T-helper 1 cell (primary cell): ENCODE measurements around the gene CBFA2T2.
"Not testable (repeated sequence)": the region's sequence is repeated elsewhere in the genome, so short reads cannot be mapped to it uniquely, and the experiment has no call there.

Source experiments
- DNase-seq, 5 donors: peaks; one replicate each; pipeline ENCODE4 v3.0.0-alpha.2; 2012 to 2020

CBFA2T2 gene

DNA sequence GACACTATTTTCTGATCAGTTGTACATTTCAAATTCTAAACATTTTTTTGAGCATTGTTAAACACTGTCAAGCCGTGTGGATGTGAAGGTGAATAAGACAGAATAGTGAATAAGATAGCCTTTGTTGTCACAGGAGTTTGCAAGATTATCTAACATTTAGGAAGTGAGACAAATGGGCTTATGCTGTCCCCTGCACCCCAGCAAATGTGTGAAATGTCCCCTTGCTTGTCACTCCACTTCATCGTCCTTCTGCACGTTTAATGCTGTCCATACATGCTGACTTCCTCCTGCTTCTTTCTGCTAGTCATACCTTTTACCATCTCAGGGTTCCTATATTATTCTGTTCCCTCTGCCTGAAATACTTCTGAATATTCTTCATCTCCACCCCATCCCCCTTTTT lies 62.6 kb downstream of the CBFA2T2 start:
- no peak for DNase-seq

DNA sequence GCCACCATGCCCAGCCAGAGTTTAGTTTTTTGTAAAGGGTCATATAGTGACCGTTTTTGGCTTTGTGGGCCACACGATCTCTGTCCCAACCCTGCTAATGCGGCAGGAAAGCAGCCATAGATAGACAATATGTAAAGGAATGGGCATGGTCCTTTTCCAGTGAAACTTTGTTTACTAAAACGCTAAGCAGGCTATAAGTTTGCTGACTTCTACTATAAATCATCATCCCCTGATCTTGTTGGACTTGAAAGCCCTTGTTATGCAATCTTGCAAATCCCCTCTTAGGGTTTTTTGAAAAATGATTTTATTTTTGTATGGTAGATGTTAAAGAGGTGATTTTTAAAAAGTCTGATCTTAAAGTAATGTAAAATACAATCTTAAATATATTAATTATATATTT lies 63.6 kb downstream of the CBFA2T2 start:
- DNase-seq, result no peak

DNA sequence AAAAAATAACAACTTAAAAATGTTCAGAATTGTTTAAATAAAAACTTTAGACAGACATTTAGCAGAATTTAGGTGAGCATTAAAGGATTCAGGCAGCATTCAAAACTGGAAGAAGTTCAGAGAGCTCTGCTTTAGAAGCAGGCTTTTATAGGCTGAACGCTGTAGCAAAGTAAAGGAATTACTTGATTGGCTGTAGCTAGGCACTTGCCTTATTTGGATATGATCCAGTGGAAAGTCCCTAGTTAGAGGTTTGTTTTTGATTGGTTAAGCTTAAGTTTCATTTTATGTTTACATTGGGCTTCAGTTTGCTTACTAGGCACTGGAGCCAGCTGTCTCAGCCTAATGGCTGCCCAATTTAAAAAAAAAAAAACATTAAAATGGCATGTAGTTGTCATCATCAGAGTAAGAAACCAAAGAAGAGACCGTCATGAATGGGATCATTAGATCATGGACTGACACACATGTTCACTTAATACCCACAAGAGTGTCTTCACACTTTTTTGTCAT lies 65.1 kb downstream of the CBFA2T2 start:
- peak in 4 of 5 donors; percentile 40 to 93 (median 45) for DNase-seq

DNA sequence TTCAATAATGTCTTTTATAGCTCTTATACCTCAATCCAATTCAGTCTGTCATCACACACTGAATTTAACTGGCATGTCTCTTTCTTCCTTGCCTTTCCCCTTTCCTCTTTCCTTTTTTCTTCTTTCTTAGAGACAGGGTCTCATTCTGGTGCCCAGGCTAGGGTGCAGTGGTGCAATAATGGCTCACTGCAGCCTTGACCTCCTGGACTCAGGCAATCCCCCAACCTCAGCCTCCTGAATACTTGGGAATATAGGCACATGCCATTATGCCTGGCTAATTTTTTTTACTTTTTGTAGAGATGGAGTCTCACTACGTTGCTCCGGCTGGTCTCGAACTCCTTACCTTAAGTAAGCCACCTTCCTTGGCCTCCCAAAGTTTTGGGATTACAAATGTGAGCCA lies 65.9 kb downstream of the CBFA2T2 start:
- DNase-seq, result no peak

DNA sequence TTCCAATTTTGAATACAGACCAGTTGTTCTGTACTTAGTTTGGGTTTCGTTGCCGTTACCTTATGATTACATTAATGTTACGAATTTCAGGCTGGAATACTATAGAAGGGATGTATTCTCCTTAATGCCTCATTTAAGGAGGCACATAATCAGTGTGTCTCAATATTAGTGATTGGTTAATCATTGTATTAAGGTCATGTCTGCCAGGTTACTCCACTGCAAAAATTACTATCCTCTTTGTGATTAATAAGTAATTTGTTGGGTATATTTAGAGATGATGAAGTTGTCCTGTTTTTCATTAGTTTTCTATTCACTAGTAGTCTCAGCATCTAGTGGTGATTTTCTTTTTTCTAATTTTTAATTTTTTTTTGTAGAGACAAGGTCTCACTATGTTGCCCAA lies 66.3 kb downstream of the CBFA2T2 start:
- no peak for DNase-seq

DNA sequence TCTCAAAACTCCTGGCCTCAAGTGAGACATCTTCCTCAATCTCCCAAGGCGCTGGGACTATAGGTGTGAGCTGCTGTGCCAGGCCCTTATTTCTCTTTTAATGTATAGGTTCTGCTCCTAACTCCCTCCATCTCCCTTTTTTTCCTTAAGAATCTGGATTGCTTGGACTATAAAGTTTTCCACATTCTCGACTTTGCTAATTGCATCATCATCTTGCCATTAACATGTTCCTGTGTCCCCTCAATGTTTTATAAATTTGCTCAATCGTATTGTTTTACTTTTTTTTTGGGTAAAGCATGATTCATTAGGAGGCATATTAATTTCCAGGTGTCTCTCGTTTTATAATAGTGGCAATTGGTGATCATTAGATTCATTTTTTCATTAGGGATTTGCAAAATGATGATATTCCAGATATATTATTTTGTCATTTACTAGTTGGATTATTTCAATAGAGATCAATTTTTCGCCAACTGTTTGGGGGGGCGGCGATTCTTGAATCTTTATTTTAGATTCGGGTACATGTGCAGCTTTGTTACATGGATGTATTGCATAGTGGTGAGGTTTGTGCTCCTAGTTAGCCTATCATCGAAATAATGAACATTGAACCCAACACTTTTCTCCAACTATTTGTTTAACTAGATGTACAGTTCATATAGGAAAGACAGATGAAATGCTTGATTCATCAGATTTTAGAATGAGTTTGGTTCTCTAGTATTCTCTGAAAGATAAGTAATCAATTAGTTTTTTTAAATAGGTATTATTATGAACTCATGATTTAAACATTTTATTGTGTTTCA lies 68.7 kb downstream of the CBFA2T2 start:
- no peak for DNase-seq

DNA sequence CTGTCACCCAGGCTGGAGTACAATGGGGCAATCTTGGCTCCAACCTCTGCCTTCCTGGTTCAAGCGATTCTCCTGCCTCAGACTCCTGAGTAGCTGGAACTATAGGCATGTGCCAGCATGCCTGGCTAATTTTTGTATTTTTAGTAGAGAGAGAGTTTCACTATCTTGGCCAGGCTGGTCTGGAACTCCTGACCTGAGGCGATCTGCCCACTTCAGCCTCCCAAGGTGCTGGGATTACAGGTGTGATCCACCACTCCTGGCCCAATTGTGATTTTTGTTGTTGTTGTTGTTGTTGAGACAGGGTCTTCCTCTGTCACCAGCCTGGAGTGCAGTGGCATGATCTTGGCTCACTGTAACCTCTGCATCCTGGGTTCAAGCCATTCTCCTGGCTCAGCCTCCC lies 69.3 kb downstream of the CBFA2T2 start:
- no peak for DNase-seq

DNA sequence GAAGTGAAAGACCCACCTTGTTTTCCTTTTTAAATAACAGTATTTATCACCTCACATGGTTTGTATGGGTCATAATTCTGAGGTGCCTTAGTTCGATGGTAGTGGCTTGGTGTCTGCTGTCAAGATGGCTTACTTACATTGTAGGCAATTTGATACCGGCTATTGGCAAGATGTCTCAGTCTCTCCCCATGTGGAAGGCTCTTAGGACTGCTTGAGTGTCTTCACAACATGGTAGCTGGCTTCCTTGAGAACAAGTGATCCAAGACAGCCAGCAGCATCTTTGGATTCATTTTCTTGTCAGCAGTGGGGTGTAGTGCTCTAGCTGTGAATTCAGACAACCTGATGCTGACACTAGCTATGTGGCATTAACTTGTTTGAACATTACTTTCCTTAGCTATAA lies 70.1 kb downstream of the CBFA2T2 start:
- no peak for DNase-seq

DNA sequence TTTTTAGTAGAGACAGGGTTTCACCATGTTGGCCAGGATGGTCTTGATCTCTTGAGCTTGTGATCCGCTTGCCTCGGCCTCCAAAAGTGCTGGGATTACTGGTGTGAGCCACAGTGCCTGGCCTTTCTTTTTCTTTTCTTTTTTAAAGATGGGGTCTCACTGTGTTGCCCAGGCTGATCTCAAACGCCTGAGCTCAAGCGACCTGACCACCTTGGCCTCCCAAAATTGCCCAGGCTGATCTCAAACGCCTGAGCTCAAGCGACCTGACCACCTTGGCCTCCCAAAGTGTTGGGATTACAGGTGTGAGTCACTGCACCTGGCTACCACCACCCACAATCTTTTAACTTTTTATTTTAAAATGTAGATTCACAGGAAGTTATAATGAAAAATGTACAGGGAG lies 71.2 kb downstream of the CBFA2T2 start:
- DNase-seq, result not testable (repeated sequence)

DNA sequence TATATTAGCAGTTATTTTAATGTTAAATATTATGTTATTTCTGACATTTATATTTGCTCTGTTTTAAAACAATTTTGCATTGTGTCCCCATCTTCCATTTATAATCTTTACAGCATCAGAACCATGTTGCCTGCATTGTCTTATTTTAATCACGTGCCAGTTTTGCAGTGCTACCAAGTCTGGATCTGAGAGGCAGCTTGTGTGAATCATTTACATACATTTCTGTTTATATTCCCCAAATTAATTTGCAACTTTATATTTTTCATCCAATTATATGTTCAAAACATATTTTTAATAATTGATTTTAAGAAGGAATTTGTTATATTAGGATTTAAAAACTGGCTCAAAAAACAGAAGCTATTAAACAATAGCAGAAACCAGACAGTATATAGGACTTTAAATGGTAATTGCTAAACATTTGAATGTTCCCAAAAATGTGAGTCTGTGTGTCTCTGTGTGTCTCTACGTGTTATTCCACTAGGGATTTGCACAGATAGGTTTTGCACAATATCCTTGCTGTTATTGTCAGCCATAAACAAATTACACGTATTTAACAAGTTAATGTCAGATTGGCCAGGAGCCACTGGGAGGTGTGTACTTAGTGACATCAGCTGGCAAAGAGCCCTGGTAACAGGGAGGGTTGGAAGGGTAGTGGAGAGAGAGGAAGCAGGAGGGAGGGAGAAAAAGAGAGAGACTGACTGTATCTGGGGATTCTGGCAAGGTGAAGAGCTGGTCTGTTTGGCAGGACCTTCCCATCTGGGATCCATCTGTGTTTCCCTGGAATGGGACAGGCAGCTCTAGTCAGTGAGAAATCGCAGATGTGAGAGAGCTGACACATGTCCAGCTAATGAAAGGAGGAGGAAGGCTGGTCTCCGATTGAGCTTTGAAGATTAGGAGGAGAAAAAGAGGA lies 72.1 kb downstream of the CBFA2T2 start:
- DNase-seq, result no peak

DNA sequence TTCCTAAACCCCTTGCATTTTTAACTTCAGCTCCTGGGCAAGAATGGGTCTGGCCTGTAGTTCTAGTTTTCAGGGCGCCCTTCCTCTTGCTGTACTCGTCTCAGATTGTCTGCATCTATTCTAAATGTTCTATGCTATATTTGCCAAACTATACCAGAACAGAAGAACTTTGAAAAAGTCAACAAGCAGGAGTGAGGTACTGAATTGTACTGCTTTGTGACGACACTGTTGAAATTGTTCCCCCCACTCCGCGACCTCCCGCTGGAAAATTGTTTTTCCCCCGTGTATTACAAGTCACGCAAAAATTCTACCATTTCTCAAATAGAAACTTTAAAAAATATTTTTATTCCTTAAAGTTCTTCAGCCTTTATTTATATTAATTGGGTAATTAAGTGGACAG lies 73.9 kb downstream of the CBFA2T2 start:
- DNase-seq, result no peak

DNA sequence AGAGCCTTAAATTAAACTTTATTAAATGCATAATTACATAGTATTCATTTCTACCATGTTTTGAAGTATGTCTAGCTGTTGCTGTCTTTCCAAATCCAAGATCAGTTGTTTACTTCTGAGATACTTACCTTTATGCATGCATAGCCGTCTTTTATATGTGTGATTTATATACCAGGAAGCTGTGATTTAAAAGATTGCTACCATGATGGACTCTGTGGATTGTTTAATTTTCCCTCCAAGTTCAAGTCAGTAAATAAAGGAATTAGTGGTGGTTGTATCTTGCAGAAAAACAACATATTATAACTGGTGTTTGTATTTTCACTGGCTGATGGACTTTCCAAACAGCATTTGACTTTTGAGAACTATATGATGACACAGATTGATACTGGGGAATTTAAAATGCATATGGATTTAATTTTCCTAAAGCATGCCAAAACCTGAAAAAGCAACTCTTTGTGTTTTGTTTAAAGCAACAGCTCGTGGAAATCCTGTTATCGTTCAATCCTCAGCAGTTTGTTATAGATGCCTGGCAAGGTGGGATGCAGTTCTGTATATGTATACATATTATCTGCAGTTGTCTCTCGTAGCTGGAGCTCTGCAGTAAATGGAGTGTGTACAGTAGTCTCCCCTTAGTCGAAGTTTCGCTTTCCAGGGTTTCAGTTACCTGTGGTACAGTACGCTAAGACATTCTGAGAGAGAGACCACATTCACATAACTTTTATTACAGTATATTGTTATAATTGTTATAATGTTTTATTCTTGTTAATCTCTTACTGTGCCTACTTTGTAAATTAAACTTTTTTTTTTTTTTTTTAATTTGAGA lies 77.1 kb downstream of the CBFA2T2 start:
- no peak for DNase-seq

DNA sequence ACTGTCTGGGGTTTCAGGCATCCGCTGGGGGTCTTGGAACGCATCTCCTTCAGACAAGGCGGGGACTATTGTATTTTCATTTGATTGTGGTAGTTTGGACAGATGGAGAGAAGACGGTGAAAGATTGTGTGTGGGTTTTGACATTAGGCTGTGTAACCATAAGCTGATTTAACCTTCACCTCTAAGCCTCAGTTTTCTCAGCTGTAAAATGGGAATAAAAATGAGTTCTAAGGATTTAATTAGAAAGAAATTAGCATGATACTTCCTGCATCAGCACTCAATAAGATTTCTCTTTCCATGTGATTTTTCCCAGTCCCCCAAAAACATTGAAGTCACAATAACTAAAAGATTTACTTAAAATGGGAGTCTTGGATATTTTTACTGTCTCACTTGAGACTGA lies 78.1 kb downstream of the CBFA2T2 start:
- DNase-seq, result no peak

DNA sequence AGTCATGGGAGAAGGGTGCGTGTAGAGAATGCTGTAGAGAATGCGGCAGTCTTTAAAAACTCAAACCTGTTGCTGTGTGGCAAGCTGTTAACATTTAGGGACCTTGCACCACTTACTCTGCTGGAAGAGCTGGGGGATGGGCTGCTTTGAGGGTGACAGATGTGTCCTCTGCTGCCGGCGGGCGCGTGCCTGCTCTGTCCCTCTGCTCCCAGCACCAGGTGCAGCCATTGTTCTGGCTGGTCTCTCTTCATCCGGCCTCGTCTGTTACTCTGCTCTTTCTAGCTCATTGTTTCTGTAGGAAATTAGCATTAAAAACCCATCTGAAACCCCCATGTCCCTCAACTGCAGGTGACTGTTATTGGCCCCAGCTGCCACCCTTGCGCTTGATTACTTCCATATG lies 78.5 kb downstream of the CBFA2T2 start:
- DNase-seq, result no peak

DNA sequence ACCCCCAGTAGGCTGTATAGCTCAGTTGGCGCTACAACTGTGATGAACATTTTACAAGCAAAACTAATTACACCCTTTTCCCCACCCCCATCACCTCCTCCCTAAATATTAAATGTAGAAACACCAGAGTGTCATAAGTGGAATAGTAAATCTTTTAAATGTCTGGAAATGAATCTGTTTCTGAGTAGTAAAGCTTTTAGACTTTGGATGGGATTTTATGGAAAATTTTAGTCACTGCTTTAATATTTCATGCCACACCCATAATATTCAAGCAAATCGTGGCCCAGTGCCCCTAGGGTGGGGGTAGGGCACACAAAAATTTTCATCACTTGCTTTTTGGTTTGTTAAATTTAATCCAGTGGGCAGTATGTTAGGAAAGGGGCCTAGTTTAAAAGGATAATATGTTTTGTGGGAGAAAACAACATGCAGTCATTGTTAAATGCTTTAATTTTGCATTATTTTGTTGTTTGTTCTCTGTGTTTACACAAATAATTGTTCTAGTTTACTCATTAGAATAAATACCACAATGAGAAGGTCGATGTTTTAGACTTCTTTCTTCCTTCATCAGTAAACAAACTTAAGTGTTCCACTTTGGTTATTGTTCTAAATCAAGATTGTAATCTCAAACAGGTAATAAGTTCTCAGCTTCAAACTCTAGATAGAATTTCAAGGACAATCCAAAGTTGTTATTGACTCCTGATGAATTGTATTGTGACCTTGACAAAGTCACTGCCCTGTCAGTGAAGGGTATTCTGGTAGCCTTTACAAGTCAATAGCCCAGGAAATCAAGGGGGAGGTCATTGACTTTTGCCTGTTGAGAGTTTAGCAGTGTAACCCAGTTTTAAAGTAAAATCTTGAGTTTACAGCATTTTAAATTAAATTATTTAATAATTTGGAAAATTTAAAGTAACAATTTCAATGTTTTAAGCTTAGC lies 79.2 kb downstream of the CBFA2T2 start:
- DNase-seq, result no peak

DNA sequence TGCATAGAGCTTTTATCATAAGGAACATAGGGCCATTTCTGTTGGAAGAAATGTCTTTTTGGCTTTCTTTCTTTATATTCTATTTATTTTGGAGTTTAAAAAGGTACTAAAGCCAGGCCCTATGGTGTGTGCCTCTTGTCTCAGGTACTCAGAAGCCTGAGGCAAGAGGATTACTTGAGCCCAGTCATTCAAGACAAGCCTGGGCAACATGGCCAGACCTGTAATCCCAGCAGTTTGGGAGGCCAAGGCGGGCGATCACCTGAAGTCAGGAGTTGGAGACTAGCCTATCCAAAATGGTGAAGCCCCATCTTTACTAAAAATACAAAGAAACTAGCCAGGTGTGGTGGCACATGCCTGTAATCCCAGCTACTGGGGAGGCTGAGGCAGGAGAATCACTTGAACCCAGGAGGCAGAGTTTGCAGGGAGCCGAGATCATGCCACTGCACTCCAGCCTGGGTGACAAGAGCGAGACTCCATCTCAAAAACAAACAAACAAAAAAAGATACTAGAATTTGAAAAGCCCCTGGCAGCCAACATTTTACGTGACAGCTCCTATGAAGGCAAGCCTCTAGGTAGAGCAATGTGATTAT lies 80.0 kb downstream of the CBFA2T2 start:
- no peak for DNase-seq

DNA sequence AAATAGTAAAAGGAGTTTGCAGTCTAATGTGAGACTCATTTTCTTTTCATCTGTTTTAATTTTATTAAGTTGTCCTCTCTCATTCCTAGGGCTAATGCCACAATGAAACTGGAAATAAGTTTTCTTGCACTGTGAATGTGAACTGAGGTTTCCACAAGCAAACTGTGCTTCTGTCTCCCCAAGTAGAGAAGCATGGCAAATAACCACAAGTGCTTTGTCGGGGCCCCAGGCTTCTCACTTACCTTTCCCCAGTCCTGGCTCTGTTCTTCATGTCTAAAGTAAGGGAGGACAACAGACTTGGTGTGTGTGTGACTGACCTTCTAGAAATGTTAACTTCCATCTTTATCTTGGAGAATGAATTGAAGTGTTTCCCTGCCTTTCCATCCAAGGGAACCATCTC lies 80.8 kb downstream of the CBFA2T2 start:
- DNase-seq, result no peak

DNA sequence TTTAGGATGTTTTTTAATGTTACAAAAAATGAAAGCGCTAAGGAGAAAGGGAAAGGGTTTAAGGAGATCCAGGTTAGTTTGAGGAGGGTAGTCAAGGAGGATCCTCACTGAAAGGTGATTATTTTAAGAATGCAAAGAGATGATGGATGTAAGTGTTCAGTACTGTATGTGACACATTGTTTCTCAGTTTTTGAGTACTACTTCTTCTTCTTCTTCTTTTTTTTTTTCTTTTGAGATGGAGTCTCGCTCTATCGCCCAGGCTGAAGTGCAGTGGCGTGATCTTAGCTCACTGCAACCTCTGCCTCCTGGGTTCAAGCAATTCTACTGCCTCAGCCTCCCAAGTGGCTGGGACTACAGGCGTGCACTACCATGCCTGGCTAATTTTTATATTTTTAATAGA lies 83.4 kb downstream of the CBFA2T2 start:
- not testable (repeated sequence) for DNase-seq

DNA sequence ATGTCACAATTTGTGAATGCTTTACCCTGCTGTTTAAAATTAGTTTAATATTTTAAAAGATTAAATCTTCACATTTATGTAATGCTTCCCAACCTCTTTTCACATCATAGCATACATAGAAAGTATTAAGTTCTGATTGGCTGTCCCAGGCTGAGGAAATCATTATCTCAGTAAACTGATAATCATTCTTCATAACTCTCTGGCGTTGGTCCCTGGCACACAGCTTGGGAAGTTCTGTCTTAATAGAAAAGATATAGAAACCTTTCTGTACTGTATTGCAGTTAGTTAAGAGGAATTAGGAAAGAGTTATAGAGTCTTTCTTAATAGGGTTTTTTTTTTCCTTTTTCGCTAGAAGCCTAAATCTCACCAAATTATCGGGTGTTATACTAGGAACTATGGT lies 85.4 kb downstream of the CBFA2T2 start:
- no peak for DNase-seq

DNA sequence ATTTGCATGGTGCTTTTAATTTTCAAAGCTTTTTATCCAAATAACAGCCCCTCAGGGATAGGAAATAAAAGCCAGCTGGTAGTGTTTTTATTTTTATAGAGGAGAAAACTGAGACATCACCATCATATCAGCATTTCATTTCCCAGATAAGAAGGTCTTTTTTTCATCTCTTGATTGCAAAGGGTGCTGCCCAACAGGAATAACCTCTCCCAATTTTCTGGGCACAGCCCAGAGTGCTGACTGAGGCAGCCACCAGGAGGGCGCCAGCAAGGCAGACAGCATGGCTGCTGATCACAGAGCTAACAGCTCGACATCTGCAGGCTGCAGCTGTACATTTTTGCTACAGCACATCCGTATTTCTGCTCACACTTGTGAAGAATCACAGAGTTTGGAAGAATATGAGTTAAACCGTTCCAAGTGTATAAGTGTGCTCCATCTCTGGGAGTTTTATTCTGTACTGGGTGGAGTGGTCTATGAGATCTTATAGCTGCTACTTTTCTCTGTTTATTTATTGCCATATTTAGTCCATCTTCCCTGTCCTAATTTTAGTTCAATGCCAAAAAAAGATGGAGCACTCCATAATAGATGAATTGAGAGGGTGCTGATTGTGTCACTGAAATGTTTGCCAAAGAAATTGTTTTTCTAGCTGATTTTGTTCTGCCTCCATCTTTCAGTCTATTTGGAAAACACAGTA lies 86.7 kb downstream of the CBFA2T2 start:
- DNase-seq, result no peak

DNA sequence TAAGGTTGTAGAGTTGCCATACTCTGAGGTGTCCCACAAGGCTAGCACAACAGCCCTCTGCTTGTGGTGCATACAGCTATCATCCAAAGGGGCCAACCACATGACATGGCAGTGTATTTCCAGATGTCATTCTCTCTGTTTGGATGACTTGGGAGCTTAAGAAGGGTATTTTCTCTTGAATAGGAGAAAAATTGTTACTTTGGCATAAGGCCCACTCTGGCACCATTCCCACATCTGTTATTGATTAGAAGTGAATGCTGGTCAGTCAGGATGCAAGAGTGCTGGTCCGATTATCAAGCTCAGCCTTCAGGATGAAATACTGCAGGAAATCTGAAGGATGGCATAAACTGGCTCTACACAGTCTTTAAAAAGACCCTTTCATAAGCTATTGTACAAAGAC lies 88.6 kb downstream of the CBFA2T2 start:
- no peak for DNase-seq
